Spinal cord (tissue), 10 donors: ENCODE measurements around the gene GRXCR1. TPM values are rescaled to one million over a fixed set of nuclear protein-coding genes. Genes with fewer than 3 reads are reported as not detected.

Experiments
- DNase-seq, 6 donors: peaks; one replicate each; pipeline versions ENCODE4 v3.0.0 to v3.0.0-alpha.2; 2013 to 2015; ENCODE audit warnings: low spot score in 6 of 6, low read depth in 4 of 6
- H3K27ac ChIP-seq: one replicate; pipeline ENCODE4 v1.5.1; 2013; ENCODE audit warnings: low read depth, low read length, control low read depth
- H3K27me3 ChIP-seq: one replicate; pipeline ENCODE4 v1.6.1; 2013; ENCODE audit warnings: low read length; ENCODE audit not compliant: control insufficient read depth, insufficient read depth
- H3K36me3 ChIP-seq: one replicate; pipeline ENCODE4 v1.6.1; 2013; ENCODE audit warnings: low read length; ENCODE audit not compliant: control insufficient read depth, insufficient read depth
- H3K4me1 ChIP-seq: one replicate; pipeline ENCODE4 v1.6.1; 2013; ENCODE audit warnings: low read length; ENCODE audit not compliant: control insufficient read depth, insufficient read depth
- H3K4me3 ChIP-seq: one replicate; pipeline ENCODE4 v1.5.1; 2013; ENCODE audit warnings: low read depth, low read length, control low read depth
- H3K9me3 ChIP-seq: one replicate; pipeline ENCODE4 v1.6.1; 2013; ENCODE audit warnings: low read length; ENCODE audit not compliant: control insufficient read depth, insufficient read depth
- WGBS: methylation state at CpG from one replicate; pipeline ENCODE4 v1.1.5; 2013; ENCODE audit warnings: missing lambda C conversion rate; ENCODE audit not compliant: insufficient coverage; 5-methylcytosine and 5-hydroxymethylcytosine counted together
- polyA plus RNA-seq, 2 donors: library from polyadenylated mRNA; unstranded; fragments of 120-200 nt; gene quantifications; one replicate each; pipeline ENCODE4 v1.2.1, GENCODE V29; 2013; ENCODE audit not compliant: insufficient read length in 2 of 2
- total RNA-seq, 2 donors: library from RNA; depleted of rRNA in 1 of 2; stranded (reverse); fragments of 120-200 nt in 1 of 2; fragments of >200 nt in 1 of 2; gene quantifications; one replicate each; pipeline versions ENCODE4 v1.2.3 to v1.2.4, GENCODE V29; 2013 to 2014
- donor health status: healthy.

GRXCR1 gene
- total and polyA plus RNA-seq, 4 donors, result not detected

DNA sequence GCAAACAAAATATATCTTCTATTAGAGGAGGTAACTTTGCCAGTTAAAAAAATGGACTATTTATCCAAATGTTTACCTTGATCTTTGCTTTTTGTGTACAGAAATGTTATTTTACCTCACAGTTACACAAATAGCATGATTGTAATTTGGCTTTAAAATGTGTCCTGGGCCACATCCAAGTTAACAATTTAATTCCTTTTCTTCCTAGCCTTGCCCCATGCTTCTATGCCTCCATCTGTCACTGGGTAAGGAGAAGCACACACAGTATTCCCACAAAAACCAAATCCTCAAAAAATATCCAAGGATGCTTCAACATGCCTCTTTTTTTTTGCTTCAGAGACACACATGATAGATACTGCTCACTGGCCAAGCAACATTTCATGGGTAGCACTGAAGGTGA is 30.9 kb downstream of the GRXCR1 start:
- no peaks in the 10 kb centered on the region for H3K27me3 ChIP-seq
- DNase-seq, result no peak
- no peaks in the 10 kb centered on the region for H3K4me1 ChIP-seq
- H3K9me3 ChIP-seq, result no peaks in the 10 kb centered on the region
- no peaks in the 10 kb centered on the region for H3K36me3 ChIP-seq
- H3K27ac ChIP-seq, result no peak overlapping the region
- no peak overlapping the region for H3K4me3 ChIP-seq

- Histone ChIP-seq H3K9me3 (no peaks in the 10 kb centered on the region), H3K4me3 (no peak overlapping the region), H3K27ac (no peak overlapping the region), H3K4me1 (no peaks in the 10 kb centered on the region), H3K27me3 (no peaks in the 10 kb centered on the region), H3K36me3 (no peaks in the 10 kb centered on the region)
- no CpG with 5 or more reads among the region's 3 CpGs for WGBS
- DNase-seq, result no peak
Observed at GRCh38 chr4:42925921-42926320, 33.4 kb downstream of the GRXCR1 start.

DNA sequence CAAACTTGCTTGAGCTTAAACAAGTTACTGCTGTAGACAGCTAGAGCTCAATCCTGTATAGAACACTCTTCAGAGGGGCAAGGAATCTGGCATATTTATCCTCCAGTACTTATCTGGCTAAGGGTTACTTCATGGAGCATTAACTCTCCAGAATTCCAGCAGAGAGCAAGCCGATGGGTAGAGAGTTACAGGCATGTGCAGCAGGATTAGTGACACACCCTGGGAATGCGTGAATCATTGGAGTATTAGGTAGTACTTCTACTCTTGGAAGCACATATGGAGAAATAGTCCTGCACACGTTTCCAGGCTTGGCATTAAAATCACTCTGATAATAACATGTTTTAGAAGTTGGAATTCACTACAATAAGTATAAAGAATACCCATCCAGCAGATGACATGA is 35.4 kb downstream of the GRXCR1 start:
- Histone ChIP-seq H3K9me3 (no peaks in the 10 kb centered on the region), H3K27ac (no peak overlapping the region), H3K36me3 (no peaks in the 10 kb centered on the region), H3K4me1 (no peaks in the 10 kb centered on the region), H3K4me3 (no peak overlapping the region), H3K27me3 (no peaks in the 10 kb centered on the region)
- WGBS, result 88% methylated on average over 1 of the region's 3 CpGs
- DNase-seq, result no peak

DNA sequence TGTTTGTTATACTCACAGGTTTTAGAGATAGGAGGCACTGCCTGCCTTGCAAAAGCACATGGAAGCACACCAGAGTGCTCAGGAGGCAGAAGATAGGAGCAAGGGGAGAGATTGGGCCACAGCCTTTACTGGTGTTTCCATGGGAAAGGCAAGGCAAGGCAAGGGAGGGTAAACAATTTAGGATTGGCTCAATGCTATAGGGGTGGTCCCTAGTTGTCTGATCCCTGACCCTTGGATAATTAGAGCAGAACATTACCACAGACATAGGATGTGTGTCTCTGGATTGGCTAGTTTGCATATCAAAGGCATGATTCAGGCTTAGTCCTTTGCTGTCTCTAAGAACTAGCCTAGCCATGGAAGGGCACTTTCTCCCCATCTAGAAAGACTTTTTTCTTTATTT is 36.1 kb downstream of the GRXCR1 start:
- no peak for DNase-seq
- H3K9me3 ChIP-seq, result no peaks in the 10 kb centered on the region
- no peak overlapping the region for H3K27ac ChIP-seq
- H3K4me3 ChIP-seq, result no peak overlapping the region
- H3K27me3 ChIP-seq, result no peaks in the 10 kb centered on the region
- no peaks in the 10 kb centered on the region for H3K4me1 ChIP-seq
- no peaks in the 10 kb centered on the region for H3K36me3 ChIP-seq

DNA sequence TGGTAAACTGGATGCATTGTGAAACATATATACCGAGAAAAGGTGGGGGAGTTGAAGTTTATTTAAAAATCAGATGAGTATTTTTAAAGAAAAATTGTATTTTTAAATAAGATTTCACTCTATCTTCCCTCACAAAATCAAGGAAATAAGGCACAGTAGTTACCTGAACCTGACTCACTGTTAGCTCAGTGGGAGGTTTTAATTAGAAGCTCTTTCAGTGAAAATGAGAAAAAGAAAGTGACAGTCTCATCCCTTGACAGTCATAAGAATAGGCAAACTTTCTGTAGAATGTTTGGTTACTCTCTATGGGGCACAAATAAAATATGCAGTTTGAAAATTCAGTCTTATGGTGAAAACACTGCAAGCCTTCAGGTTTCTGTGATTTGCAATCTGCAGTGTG is 49.7 kb downstream of the GRXCR1 start:
- no peaks in the 10 kb centered on the region for H3K27me3 ChIP-seq
- no peak overlapping the region for H3K27ac ChIP-seq
- H3K4me1 ChIP-seq, result no peaks in the 10 kb centered on the region
- H3K9me3 ChIP-seq, result no peaks in the 10 kb centered on the region
- WGBS, result no CpG with 5 or more reads among the region's 1 CpG
- no peak overlapping the region for H3K4me3 ChIP-seq
- peak in 1 of 6 donors; percentile 65 for DNase-seq
- no peaks in the 10 kb centered on the region for H3K36me3 ChIP-seq

DNA sequence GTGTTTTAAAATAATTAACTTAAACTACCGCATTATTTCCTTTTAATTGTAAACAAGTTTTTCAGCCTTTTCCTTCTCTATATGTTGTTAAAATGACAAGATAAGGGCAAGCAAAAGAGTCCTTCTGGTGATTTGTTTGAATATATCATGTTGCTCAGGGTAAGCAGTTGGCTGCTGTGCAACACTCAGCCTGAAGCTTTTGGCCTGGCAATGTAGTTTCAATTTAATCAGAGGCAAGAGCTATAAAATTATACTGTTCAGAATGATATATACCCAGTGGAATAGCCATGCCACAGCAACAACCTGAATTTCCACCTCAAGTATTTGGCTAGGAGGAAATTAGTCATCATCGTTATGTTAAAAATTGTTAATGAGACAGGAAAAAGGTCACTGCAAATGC is 53.4 kb downstream of the GRXCR1 start:
- no peak overlapping the region for H3K27ac ChIP-seq
- H3K36me3 ChIP-seq, result no peaks in the 10 kb centered on the region
- no peaks in the 10 kb centered on the region for H3K9me3 ChIP-seq
- no CpG with 5 or more reads among the region's 2 CpGs for WGBS
- no peaks in the 10 kb centered on the region for H3K4me1 ChIP-seq
- peak in 2 of 6 donors; percentile 48 to 70 for DNase-seq
- no peaks in the 10 kb centered on the region for H3K27me3 ChIP-seq
- H3K4me3 ChIP-seq, result no peak overlapping the region

DNA sequence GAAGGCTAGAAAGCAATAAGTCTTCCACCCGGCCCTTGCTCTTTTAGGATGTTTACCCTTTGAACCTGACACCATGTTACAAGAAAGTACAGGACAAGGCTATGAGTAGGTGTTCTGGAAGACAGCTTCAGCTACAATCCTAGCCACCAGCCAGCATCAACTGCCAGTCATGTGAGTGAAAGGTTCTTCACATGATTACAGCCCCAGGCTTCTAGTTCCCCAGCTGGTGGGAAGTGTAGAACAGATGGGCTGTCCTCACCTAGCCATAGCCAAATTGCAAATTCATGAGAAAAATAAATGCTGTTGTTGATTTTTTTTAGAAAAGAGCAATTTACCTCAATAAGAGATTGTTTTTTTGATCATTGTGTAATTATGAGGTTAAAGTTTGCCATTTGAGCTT is 60.8 kb downstream of the GRXCR1 start:
- H3K9me3 ChIP-seq, result no peaks in the 10 kb centered on the region
- H3K4me3 ChIP-seq, result no peak overlapping the region
- H3K36me3 ChIP-seq, result no peaks in the 10 kb centered on the region
- H3K27ac ChIP-seq, result no peak overlapping the region
- no CpG with 5 or more reads among the region's 1 CpG for WGBS
- H3K4me1 ChIP-seq, result no peaks in the 10 kb centered on the region
- no peaks in the 10 kb centered on the region for H3K27me3 ChIP-seq
- peak in 1 of 6 donors; percentile 54 for DNase-seq

DNA sequence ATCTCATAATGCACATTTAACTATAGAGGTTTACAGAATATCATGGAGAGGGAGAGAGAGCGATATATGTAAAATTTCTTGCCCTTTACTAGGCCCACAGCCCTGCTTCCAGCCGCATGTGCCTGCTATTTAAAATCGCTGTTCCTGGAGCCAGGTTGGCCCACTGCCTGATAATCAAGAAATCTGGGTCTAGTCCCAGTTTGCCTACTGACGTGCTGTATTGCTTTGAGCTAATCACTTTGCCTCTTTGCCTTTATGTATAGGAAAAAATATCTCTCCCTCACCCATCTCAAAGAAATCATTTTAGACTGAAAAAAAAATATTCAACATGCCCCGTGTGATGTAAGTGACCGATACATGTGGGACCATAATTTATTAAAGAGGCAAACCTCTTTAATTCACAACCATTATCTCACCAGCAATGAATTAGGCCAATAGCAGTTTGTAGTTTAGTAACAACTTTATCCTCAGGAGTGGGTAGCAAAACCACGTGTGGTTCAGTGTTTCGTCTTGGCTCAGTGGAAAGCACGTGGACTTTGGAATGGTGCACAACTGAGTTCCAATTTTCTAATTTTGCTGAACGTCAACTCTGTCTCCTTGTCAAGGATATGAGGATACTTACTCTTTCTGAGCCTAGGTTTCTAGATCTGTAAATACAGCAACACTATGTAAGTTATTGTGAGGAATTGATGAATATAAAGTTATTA is 62.6 kb downstream of the GRXCR1 start:
- Histone ChIP-seq H3K36me3 (no peaks in the 10 kb centered on the region), H3K9me3 (no peaks in the 10 kb centered on the region), H3K4me3 (no peak overlapping the region), H3K4me1 (no peaks in the 10 kb centered on the region), H3K27ac (no peak overlapping the region), H3K27me3 (no peaks in the 10 kb centered on the region)
- WGBS, result 46% methylated on average over 4 of the region's 10 CpGs
- DNase-seq, result peak in 3 of 6 donors; percentile 29 to 93 (median 86)

DNA sequence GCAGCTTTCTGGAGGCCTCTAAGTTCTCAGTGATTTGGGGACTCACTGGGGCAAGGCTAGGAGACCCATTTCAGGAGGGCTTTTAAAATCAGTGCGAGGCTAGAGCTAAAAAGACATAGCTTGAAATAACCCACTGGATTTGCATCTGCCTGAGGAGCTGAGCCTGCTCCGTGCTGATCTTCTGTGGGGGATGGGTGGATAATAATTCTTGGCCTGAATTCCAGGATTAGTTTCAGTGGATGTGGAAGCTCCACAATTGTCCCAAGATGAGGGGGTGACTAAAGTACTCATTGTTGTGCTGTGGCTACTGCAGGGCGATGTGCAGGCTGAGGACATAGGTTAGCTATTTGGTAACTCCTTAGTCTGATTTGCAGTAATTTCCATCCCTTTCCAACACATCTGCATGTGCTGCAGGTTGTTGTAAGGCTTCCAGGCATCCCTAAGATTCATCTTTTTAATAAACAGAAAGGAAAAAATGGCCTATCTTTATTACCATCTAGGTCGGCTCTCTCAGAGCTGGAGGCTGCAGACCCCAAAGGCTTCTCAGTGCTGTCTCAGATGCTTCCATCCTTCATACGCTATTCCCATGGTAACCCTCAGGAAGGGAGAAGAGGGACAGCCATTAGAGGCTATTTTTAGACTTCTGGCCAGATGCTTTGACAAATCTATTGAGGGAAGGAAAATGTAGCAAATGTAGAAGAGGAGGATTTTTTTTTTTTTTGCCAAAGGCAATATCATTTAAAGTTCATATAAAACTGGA is 63.4 kb downstream of the GRXCR1 start:
- peak in 2 of 6 donors; percentile 45 to 70 for DNase-seq
- whole genome bisulfite sequencing, result 27% methylated on average over 1 of the region's 5 CpGs
- Histone ChIP-seq H3K4me1 (no peaks in the 10 kb centered on the region), H3K27ac (no peak overlapping the region), H3K36me3 (no peaks in the 10 kb centered on the region), H3K4me3 (no peak overlapping the region), H3K27me3 (no peaks in the 10 kb centered on the region), H3K9me3 (no peaks in the 10 kb centered on the region)

DNA sequence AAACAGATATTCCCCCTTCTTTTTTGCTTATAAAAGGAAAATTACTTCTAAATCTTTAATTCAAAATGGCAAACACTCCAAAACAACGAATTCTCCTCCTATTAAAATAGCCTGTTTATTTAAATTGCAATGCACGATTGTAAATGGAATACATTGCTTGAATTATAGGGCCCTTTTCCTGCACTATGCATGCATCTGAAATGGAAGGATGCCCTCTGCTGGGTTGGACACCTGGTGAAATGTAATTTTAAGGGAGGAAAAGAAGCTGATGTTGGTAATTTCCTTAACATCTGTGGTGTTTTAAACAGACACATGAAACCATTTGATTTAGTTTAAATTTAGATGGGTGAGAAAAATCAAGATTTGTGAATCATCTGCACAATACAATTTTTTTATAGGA is 72.8 kb downstream of the GRXCR1 start:
- Histone ChIP-seq H3K27ac (no peak overlapping the region), H3K27me3 (no peaks in the 10 kb centered on the region), H3K4me3 (no peak overlapping the region), H3K4me1 (no peaks in the 10 kb centered on the region), H3K36me3 (no peaks in the 10 kb centered on the region), H3K9me3 (no peaks in the 10 kb centered on the region)
- no CpG with 5 or more reads among the region's 2 CpGs for WGBS
- peak in 3 of 6 donors; percentile 33 to 89 (median 74) for DNase-seq
